AG04450 (cell line): ENCODE data around the gene DDAH1. TPM values are rescaled to one million over a fixed set of nuclear protein-coding genes. Genes with fewer than 3 reads are reported as not detected.

Experiments used
- CTCF ChIA-PET: fragments of 300-600, 350-600 bp; formaldehyde crosslinking; extraction: SDS; loops from one replicate; lab custom pipeline; 2022; ENCODE audit warnings: antibody characterized with exemption, inconsistent platforms; lab: Charles Lee
- POLR2A ChIA-PET: fragments of 350-600 bp; formaldehyde crosslinking; extraction: SDS; loops from one replicate; lab custom pipeline; 2021; ENCODE audit warnings: antibody characterized with exemption, inconsistent platforms; lab: Yijun Ruan, JAX
- DNase-seq: peaks from one replicate; pipeline ENCODE4 v3.0.0-alpha.2; 2011; ENCODE audit warnings: low read depth, low spot score
- H3K27ac ChIP-seq: one replicate; pipeline ENCODE4 v1.5.1; 2012; ENCODE audit warnings: low read depth, low read length, control low read depth
- H3K27me3 ChIP-seq: one replicate; pipeline ENCODE4 v1.6.0; 2012; ENCODE audit warnings: low read length; ENCODE audit not compliant: control insufficient read depth, insufficient read depth
- H3K4me3 ChIP-seq: 2 replicates; pipeline ENCODE4 v1.5.1; 2011; ENCODE audit warnings: mild to moderate bottlenecking, low read depth, low read length, control low read depth
- H3K9me3 ChIP-seq: 2 replicates; pipeline ENCODE4 v1.5.1; 2012; ENCODE audit warnings: low read length; ENCODE audit not compliant: control insufficient read depth, insufficient read depth
- polyA plus RNA-seq: library from polyadenylated mRNA; depleted of rRNA; stranded (reverse); fragments of >200 nt; gene quantifications from 2 replicates; pipeline ENCODE4 v1.2.3, GENCODE V29; 2011
- TF ChIP-seq, protein P1 (sequence below): IDR thresholded peaks from 2 replicates; pipeline ENCODE4 v1.5.1; 2011; ENCODE audit warnings: low read depth, low read length, control low read depth, inconsistent platforms

The DDAH1 gene
- polyA plus RNA-seq, 1 experiment = 102 TPM

DNA sequence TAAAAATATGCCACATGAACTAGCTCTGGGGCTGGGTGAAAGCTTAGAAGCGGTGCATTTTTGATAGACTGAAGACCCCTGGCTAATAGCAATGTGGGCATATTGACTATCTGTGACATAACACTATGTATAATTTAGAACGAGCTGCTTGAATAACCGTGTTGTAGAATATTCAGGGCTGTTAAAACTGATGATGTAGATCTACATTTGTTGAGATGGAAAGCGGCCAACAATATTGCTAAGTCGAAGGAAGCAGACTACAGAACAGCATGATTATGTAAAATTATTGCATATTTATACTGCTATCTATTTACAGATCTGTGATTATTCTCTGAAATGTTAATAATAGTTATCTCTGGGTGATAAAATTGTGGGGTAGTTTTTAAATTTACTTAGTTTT, 147.4 kb downstream of the DDAH1 start:
- H3K4me3 ChIP-seq = no peak overlapping the region
- DNase-seq = no peak
- ChIA-PET CTCF (interaction anchor here (0.6 kb wide), 1 partner anchor 90 kb away, joined by 3 read pairs; no protein-coding TSS in a partner anchor), POLR2A (no interaction called here)
- H3K27ac ChIP-seq = no peak overlapping the region
- H3K9me3 ChIP-seq = no peaks in the 10 kb centered on the region
- TF ChIP-seq, protein P1, sequence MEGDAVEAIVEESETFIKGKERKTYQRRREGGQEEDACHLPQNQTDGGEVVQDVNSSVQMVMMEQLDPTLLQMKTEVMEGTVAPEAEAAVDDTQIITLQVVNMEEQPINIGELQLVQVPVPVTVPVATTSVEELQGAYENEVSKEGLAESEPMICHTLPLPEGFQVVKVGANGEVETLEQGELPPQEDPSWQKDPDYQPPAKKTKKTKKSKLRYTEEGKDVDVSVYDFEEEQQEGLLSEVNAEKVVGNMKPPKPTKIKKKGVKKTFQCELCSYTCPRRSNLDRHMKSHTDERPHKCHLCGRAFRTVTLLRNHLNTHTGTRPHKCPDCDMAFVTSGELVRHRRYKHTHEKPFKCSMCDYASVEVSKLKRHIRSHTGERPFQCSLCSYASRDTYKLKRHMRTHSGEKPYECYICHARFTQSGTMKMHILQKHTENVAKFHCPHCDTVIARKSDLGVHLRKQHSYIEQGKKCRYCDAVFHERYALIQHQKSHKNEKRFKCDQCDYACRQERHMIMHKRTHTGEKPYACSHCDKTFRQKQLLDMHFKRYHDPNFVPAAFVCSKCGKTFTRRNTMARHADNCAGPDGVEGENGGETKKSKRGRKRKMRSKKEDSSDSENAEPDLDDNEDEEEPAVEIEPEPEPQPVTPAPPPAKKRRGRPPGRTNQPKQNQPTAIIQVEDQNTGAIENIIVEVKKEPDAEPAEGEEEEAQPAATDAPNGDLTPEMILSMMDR = no peak
- no peaks in the 10 kb centered on the region for H3K27me3 ChIP-seq

DNA sequence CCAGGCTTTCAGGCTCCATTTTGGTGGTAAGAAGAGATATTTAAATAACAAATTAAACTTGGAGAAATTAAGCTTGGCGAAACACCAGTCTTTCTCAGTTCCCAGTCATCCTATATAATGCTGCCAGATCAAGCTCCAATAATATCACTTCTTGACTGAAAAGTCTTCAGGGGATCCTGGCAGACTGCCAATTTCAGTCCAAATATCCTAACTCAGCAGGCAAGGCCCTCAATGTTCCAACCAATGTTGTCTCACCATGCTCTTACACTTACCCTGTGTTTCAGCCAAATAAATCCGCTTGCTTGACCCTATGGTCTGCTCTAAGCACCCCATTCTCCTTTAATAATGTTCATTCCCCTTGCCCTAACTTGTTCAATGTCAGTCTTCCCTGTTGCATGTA, 148.6 kb downstream of the DDAH1 start:
- TF ChIP-seq, protein P1 = no peak
- DNase-seq = no peak
- H3K27ac ChIP-seq = no peak overlapping the region

DNA sequence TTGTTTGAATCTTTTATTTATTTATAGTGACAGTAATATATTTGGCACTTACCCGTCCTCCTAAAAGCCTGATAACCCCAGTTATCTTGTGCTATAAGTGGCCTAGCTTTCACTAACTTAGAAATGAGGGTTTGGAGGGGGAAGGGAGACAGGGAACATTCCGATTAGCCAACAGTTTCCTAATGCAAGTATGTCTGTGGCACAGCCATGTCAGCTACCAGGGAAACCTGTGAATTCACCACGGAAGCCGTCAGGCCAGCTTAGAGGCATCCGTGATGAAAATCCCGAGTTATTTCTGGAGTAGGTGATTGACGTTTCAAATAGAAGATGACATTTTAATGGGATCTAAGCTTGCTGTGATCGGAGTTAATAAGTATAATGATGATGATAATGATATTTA, 149.2 kb downstream of the DDAH1 start:
- no peak for DNase-seq
- H3K9me3 ChIP-seq = no peaks in the 10 kb centered on the region
- H3K27ac ChIP-seq = no peak overlapping the region
- CTCF ChIA-PET = interaction anchor here (0.6 to 1.5 kb wide), 2 partner anchors 8 to 56 kb away, joined by 4 to 6 read pairs; no protein-coding TSS in a partner anchor
- no peaks in the 10 kb centered on the region for H3K27me3 ChIP-seq
- H3K4me3 ChIP-seq = no peak overlapping the region
- POLR2A ChIA-PET = interaction anchor here (1.2 to 2.7 kb wide), 3 partner anchors 14 to 297 kb away, joined by 3 to 10 read pairs (median 4); no protein-coding TSS in a partner anchor
- TF ChIP-seq, protein P1 = no peak

More for the DNA sequence above, 148.6 kb downstream of the DDAH1 start:
- no peaks in the 10 kb centered on the region for H3K9me3 ChIP-seq
- no peaks in the 10 kb centered on the region for H3K27me3 ChIP-seq
- ChIA-PET POLR2A (interaction anchor here (1.5 kb wide), 1 partner anchor 28 kb away, joined by 4 read pairs; no protein-coding TSS in a partner anchor), CTCF (interaction anchor here (1.5 kb wide), 1 partner anchor 56 kb away, joined by 4 read pairs; no protein-coding TSS in a partner anchor)
- no peak overlapping the region for H3K4me3 ChIP-seq

GRCh38 chr1:85314726-85315125, 150.2 kb downstream of the DDAH1 start:
- H3K27ac ChIP-seq = peak overlapping the region; percentile 96
- DNase-seq = no peak
- H3K27me3 ChIP-seq = no peaks in the 10 kb centered on the region
- CTCF ChIA-PET = no interaction called here
- POLR2A ChIA-PET = interaction anchor here (1.2 to 2.7 kb wide), 4 partner anchors 15 to 298 kb away, joined by 3 to 10 read pairs (median 4); no protein-coding TSS in a partner anchor
- no peak overlapping the region for H3K4me3 ChIP-seq
- H3K9me3 ChIP-seq = no peaks in the 10 kb centered on the region
- TF ChIP-seq, protein P1 = no peak

- peak; percentile 85 for DNase-seq
- ChIA-PET CTCF (no interaction called here), POLR2A (interaction anchor here (1.1 to 2.7 kb wide), 3 partner anchors 16 to 267 kb away, joined by 5 to 10 read pairs (median 7); no protein-coding TSS in a partner anchor)
- TF ChIP-seq, protein P1 = no peak
- Histone ChIP-seq H3K4me3 (no peak overlapping the region), H3K9me3 (no peaks in the 10 kb centered on the region), H3K27me3 (no peaks in the 10 kb centered on the region), H3K27ac (peak overlapping the region; percentile 96)
Measured at GRCh38 chr1:85313888-85314696, 150.9 kb downstream of the DDAH1 start.
